Measurements from ENCODE around the gene RNF14.

GRCh38 chr5:141976176-141976575 lies 7.3 kb downstream of the RNF14 start:
- TF ChIP-seq ZFP3 (CRISPR knock-in tag; IDR thresholded peaks at IDR 0.05): no peak
- no peak for TF ChIP-seq TOX (CRISPR knock-in tag; IDR thresholded peaks at IDR 0.05; ENCODE audit: borderline replicate concordance)
- TF ChIP-seq ZNF8 (CRISPR knock-in tag; IDR thresholded peaks at IDR 0.05): no peak
- TF ChIP-seq PATZ1 (CRISPR knock-in tag; IDR thresholded peaks at IDR 0.05; ENCODE audit: borderline replicate concordance): no peak
- TF ChIP-seq OSR1 (CRISPR knock-in tag; IDR thresholded peaks at IDR 0.05): no peak
- no peak for TF ChIP-seq ZNF70 (CRISPR knock-in tag; IDR thresholded peaks at IDR 0.05)
- no peak for TF ChIP-seq ZC3H10 (CRISPR knock-in tag; IDR thresholded peaks at IDR 0.05)
- TF ChIP-seq CSDC2 (CRISPR knock-in tag; IDR thresholded peaks at IDR 0.05): no peak
